GM10266 (cell line): ENCODE measurements around the gene TRAF3IP1.
"Not testable (repeated sequence)": the region's sequence is repeated elsewhere in the genome, so short reads cannot be mapped to it uniquely, and the experiment has no call there.

Experiments
- DNase-seq: peaks from one replicate; pipeline ENCODE4 v3.0.0; 2012; ENCODE audit errors: extremely low spot score
- TF ChIP-seq, protein P1 (sequence below): IDR thresholded peaks from 2 replicates; pipeline ENCODE4 v1.5.1; 2012; ENCODE audit warnings: mild to moderate bottlenecking, low read depth; ENCODE audit not compliant: control insufficient read depth, insufficient read depth; ENCODE audit errors: missing control alignments

The TRAF3IP1 gene

GRCh38 chr2:238314576-238314975 is 5.7 kb upstream of the TRAF3IP1 start:
- TF ChIP-seq, protein P1, sequence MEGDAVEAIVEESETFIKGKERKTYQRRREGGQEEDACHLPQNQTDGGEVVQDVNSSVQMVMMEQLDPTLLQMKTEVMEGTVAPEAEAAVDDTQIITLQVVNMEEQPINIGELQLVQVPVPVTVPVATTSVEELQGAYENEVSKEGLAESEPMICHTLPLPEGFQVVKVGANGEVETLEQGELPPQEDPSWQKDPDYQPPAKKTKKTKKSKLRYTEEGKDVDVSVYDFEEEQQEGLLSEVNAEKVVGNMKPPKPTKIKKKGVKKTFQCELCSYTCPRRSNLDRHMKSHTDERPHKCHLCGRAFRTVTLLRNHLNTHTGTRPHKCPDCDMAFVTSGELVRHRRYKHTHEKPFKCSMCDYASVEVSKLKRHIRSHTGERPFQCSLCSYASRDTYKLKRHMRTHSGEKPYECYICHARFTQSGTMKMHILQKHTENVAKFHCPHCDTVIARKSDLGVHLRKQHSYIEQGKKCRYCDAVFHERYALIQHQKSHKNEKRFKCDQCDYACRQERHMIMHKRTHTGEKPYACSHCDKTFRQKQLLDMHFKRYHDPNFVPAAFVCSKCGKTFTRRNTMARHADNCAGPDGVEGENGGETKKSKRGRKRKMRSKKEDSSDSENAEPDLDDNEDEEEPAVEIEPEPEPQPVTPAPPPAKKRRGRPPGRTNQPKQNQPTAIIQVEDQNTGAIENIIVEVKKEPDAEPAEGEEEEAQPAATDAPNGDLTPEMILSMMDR: no peak
- no peak for DNase-seq

GRCh38 chr2:238315031-238315595 is 5.2 kb upstream of the TRAF3IP1 start:
- TF ChIP-seq, protein P1: no peak
- no peak for DNase-seq

- no peak for DNase-seq
- TF ChIP-seq, protein P1: no peak
These were observed 447 bp downstream of the TRAF3IP1 start for GRCh38 chr2:238320648-238321281.

GRCh38 chr2:238321467-238321866 is 1.1 kb downstream of the TRAF3IP1 start:
- TF ChIP-seq, protein P1: no peak
- DNase-seq: no peak

DNA sequence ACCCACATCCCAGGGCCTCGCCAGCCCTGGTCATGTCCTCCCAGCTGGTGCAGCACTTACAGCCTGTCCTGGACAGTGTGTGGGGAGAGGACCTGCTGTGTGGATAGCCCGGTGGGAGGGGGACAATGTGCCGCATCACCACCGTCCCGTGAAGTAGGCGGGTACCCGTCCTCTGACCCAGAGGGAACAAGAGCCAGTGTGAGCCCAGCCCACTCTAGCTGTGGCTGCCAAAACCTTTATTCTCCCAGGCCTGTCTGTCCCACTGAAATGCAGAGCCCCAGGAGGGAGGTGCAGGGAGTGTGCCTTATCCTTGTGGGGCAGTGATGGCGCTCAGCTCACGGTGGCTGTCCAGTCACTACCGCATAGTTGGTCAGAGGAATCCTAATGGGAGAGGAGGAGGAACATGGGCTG is 1.7 kb downstream of the TRAF3IP1 start:
- no peak for DNase-seq
- TF ChIP-seq, protein P1: no peak

GRCh38 chr2:238324248-238324647 is 3.9 kb downstream of the TRAF3IP1 start:
- not testable (repeated sequence) for DNase-seq

GRCh38 chr2:238325694-238326093 is 5.4 kb downstream of the TRAF3IP1 start:
- DNase-seq: no peak
- TF ChIP-seq, protein P1: no peak
